Measurements from ENCODE around the gene CCL25.
"Not testable (repeated sequence)": the region's sequence is repeated elsewhere in the genome, so short reads cannot be mapped to it uniquely, and the experiment has no call there.

The CCL25 gene

GRCh38 chr19:8097681-8098567 is 45.4 kb downstream of the CCL25 start:
- no peak for TF ChIP-seq CTCF (IDR thresholded peaks at IDR 0.05; ENCODE audit: low read depth, low read length)
- no peak for TF ChIP-seq POLR2A (IDR thresholded peaks at IDR 0.05; ENCODE audit: extremely low read depth, insufficient read length)
- no peak for TF ChIP-seq MYC (IDR thresholded peaks at IDR 0.05; ENCODE audit: low read depth, low read length)
- DNase-seq (ENCODE audit: low read depth), result no peak
- H3K4me3 ChIP-seq (ENCODE audit: low read depth, low read length), result no peak overlapping the region

GRCh38 chr19:8101311-8101710 is 48.8 kb downstream of the CCL25 start:
- H3K4me3 ChIP-seq (ENCODE audit: low read depth, low read length), result no peak overlapping the region
- TF ChIP-seq CTCF (IDR thresholded peaks at IDR 0.05; ENCODE audit: low read depth, low read length) (no peak), POLR2A (IDR thresholded peaks at IDR 0.05; ENCODE audit: extremely low read depth, insufficient read length) (no peak), MAX (IDR thresholded peaks at IDR 0.05; ENCODE audit: low read depth, low read length) (no peak), MYC (IDR thresholded peaks at IDR 0.05; ENCODE audit: low read depth, low read length) (no peak)
- no peak for DNase-seq (ENCODE audit: low read depth)

- not testable (repeated sequence) for DNase-seq (ENCODE audit: low read depth); H3K4me3 ChIP-seq (ENCODE audit: low read depth, low read length)
Observed at GRCh38 chr19:8101910-8102309, 49.4 kb downstream of the CCL25 start.

- TF ChIP-seq POLR2A (IDR thresholded peaks at IDR 0.05; ENCODE audit: extremely low read depth, insufficient read length) (no peak), MYC (IDR thresholded peaks at IDR 0.05; ENCODE audit: low read depth, low read length) (no peak), MAX (IDR thresholded peaks at IDR 0.05; ENCODE audit: low read depth, low read length) (no peak), CTCF (IDR thresholded peaks at IDR 0.05; ENCODE audit: low read depth, low read length) (no peak)
- no peak overlapping the region for H3K4me3 ChIP-seq (ENCODE audit: low read depth, low read length)
- no peak for DNase-seq (ENCODE audit: low read depth)
Observed at GRCh38 chr19:8105471-8105870, 52.9 kb downstream of the CCL25 start.

- no peak for DNase-seq (ENCODE audit: low read depth)
- H3K4me3 ChIP-seq (ENCODE audit: low read depth, low read length), result no peak overlapping the region
- TF ChIP-seq CTCF (IDR thresholded peaks at IDR 0.05; ENCODE audit: low read depth, low read length) (no peak), MAX (IDR thresholded peaks at IDR 0.05; ENCODE audit: low read depth, low read length) (no peak), POLR2A (IDR thresholded peaks at IDR 0.05; ENCODE audit: extremely low read depth, insufficient read length) (no peak), MYC (IDR thresholded peaks at IDR 0.05; ENCODE audit: low read depth, low read length) (no peak)
Observed at GRCh38 chr19:8107301-8107903, 54.8 kb downstream of the CCL25 start.

GRCh38 chr19:8108560-8109445 is 56.2 kb downstream of the CCL25 start:
- no peak for TF ChIP-seq POLR2A (IDR thresholded peaks at IDR 0.05; ENCODE audit: extremely low read depth, insufficient read length)

More at GRCh38 chr19:8108560-8109445, 56.2 kb downstream of the CCL25 start:
- H3K4me3 ChIP-seq (ENCODE audit: low read depth, low read length), result no peak overlapping the region
- peak; percentile 57 for DNase-seq (ENCODE audit: low read depth)
